GM23338 (cell line): Measurements from ENCODE around the gene DAPK1. TPM values are rescaled to one million over a fixed set of nuclear protein-coding genes. Genes with fewer than 3 reads are reported as not detected.

Experiments used
- ATAC-seq: fragments of 200-7000 bp; cut with Tn5 transposase; 3 replicates; pipeline ENCODE4 v1.9.1; 2020
- DNase-seq: peaks from one replicate; pipeline ENCODE4 v3.0.0-alpha.2; 2015; ENCODE audit warnings: low spot score
- H2AFZ ChIP-seq: fragments of 200-600 bp; sonication (generic); 2 replicates; pipeline ENCODE4 v1.8.0; 2016; ENCODE audit warnings: antibody characterized with exemption, mild to moderate bottlenecking, moderate library complexity
- H3F3A ChIP-seq: fragments of 200-600 bp; sonication (generic); replicated peaks from 2 replicates; pipeline ENCODE4 v1.8.0; 2017; ENCODE audit warnings: antibody characterized with exemption, mixed run types, low read depth
- H3K27ac ChIP-seq: fragments of 200-600 bp; sonication (generic); 2 replicates; pipeline ENCODE4 v1.6.1; 2016; ENCODE audit warnings: low read depth
- H3K27me3 ChIP-seq: fragments of 200-600 bp; sonication (generic); 2 replicates; pipeline ENCODE4 v1.8.0; 2016; ENCODE audit warnings: mild to moderate bottlenecking, mixed run types, moderate library complexity; ENCODE audit not compliant: insufficient read depth
- H3K36me3 ChIP-seq: fragments of 200-600 bp; sonication (generic); 2 replicates; pipeline ENCODE4 v1.8.0; 2016; ENCODE audit warnings: mild to moderate bottlenecking; ENCODE audit not compliant: insufficient read depth
- H3K4me1 ChIP-seq: fragments of 200-600 bp; sonication (generic); 2 replicates; pipeline ENCODE4 v1.8.0; 2016; ENCODE audit warnings: mild to moderate bottlenecking, moderate library complexity; ENCODE audit not compliant: insufficient read depth
- H3K4me2 ChIP-seq: fragments of 200-600 bp; sonication (generic); 2 replicates; pipeline ENCODE4 v1.7.1; 2017; ENCODE audit warnings: mixed run types
- H3K4me3 ChIP-seq: fragments of 200-600 bp; sonication (generic); 2 replicates; pipeline ENCODE4 v1.6.1; 2016; ENCODE audit warnings: mixed run types
- H3K79me2 ChIP-seq: fragments of 200-600 bp; sonication (generic); replicated peaks from 2 replicates; pipeline ENCODE4 v1.8.0; 2017; ENCODE audit warnings: mild to moderate bottlenecking; ENCODE audit not compliant: insufficient read depth
- H3K9me2 ChIP-seq: fragments of 200-600 bp; sonication (generic); 2 replicates; pipeline ENCODE4 v1.8.0; 2017; ENCODE audit not compliant: insufficient read depth
- H4K20me1 ChIP-seq: fragments of 200-600 bp; sonication (generic); replicated peaks from 2 replicates; pipeline ENCODE4 v1.8.0; 2017; ENCODE audit warnings: mild to moderate bottlenecking; ENCODE audit not compliant: insufficient read depth
- H3K27ac Mint-ChIP-seq: 2 replicates; pipeline ENCODE4 v1.8.0; 2020; ENCODE audit warnings: inconsistent platforms, mild to moderate bottlenecking, moderate library complexity, mixed read lengths
- H3K27me3 Mint-ChIP-seq: 3 replicates; pipeline ENCODE4 v1.8.0; 2022; ENCODE audit warnings: low read depth, mild to moderate bottlenecking, moderate library complexity, mixed read lengths, inconsistent platforms; ENCODE audit not compliant: insufficient read depth, poor library complexity
- H3K36me3 Mint-ChIP-seq: 3 replicates; pipeline ENCODE4 v1.8.0; 2021; ENCODE audit warnings: low read depth, mild to moderate bottlenecking, inconsistent platforms, moderate library complexity, mixed read lengths
- H3K4me1 Mint-ChIP-seq: 3 replicates; pipeline ENCODE4 v1.8.0; 2020; ENCODE audit warnings: mild to moderate bottlenecking, inconsistent platforms, mixed read lengths
- H3K4me3 Mint-ChIP-seq: 3 replicates; pipeline ENCODE4 v1.8.0; 2021; ENCODE audit warnings: moderate library complexity, mild to moderate bottlenecking, inconsistent platforms, mixed read lengths
- H3K9me3 Mint-ChIP-seq: 3 replicates; pipeline ENCODE4 v1.8.0; 2020; ENCODE audit warnings: moderate library complexity, mild to moderate bottlenecking, inconsistent platforms, mixed read lengths
- EZH2 ChIP-seq: fragments of 200-600 bp; sonication (generic); IDR thresholded peaks from one replicate; pipeline ENCODE4 v1.8.0; 2017; ENCODE audit warnings: antibody characterized with exemption, mild to moderate bottlenecking, low read depth; ENCODE audit not compliant: unreplicated experiment
- NANOG ChIP-seq: IDR thresholded peaks from 2 replicates; pipeline ENCODE4 v1.6.1; 2016; ENCODE audit warnings: antibody characterized with exemption, borderline replicate concordance
- POLR2AphosphoS5 ChIP-seq: IDR thresholded peaks from 2 replicates; pipeline ENCODE4 v1.6.1; 2016; ENCODE audit warnings: antibody characterized with exemption, low read depth
- STAT1 ChIP-seq: IDR thresholded peaks from one replicate; pipeline ENCODE4 v1.6.1; 2016; ENCODE audit warnings: antibody characterized with exemption; ENCODE audit not compliant: unreplicated experiment
- ZNF114 ChIP-seq: fragments of 250-450 bp; sonication (Bioruptor Pico); IDR thresholded peaks from 2 replicates; pipeline ENCODE4 v1.5.0; 2020; ENCODE audit warnings: mild to moderate bottlenecking, moderate library complexity
- ZNF462 ChIP-seq: fragments of 250-450 bp; sonication (Bioruptor Pico); IDR thresholded peaks from 2 replicates; pipeline ENCODE4 v1.5.0; 2020; ENCODE audit warnings: mild to moderate bottlenecking, moderate library complexity
- polyA plus RNA-seq: library from polyadenylated mRNA; unstranded; fragments of >200 nt; fragmentation: Nextera tagmentation; extraction: Ambion mirVana; gene quantifications from 2 replicates; pipeline ENCODE4 v1.2.1, GENCODE V29; 2016
- total RNA-seq: library from RNA; depleted of rRNA; stranded (reverse); fragments of >200 nt; shearing (Covaris generic); gene quantifications from 2 replicates; pipeline ENCODE4 v1.2.3, GENCODE V29; 2014
- TF ChIP-seq, protein P1 (sequence below): IDR thresholded peaks from 2 replicates; pipeline ENCODE4 v1.6.1; 2016; ENCODE audit warnings: antibody characterized with exemption
- TF ChIP-seq, protein P2 (sequence below): IDR thresholded peaks from one replicate; pipeline ENCODE4 v1.6.1; 2018; ENCODE audit warnings: antibody characterized with exemption; ENCODE audit not compliant: unreplicated experiment

DAPK1 gene
- total and polyA plus RNA-seq, 2 experiments from 2014 or later: 37.0 to 134 TPM

DNA sequence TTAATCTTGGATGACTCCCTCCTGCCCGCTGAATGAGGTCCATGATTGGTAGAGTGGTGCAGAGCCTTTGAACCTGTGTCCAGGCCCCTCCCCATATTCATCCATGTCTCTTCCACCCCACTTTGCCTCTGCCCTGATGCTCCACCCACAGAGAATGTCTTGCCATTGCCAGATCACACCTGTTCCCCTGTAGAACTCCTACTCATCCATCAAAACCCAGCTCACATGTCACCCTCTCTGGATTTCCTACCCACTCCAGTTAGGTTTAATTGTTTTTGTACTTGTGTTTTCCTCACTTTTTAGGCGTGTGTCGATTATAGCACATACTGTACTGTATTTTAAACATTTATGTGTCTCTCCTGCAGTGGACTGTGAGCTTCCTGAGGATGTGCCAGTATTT lies 121.3 kb downstream of the DAPK1 start:
- Histone ChIP-seq H3K9me2 (0 out of 2 replicates have a peak, but pooled peaks cover 14% of the 10 kb centered on the region), H3K4me3 (no peak overlapping the region), H3F3A (no peaks in the 10 kb centered on the region), H3K79me2 (peaks cover 37% of the 10 kb centered on the region), H3K27ac (no peak overlapping the region), H2AFZ (no peak overlapping the region), H3K4me2 (no peak overlapping the region), H3K27me3 (no peaks in the 10 kb centered on the region), H3K4me1 (0 out of 2 replicates have a peak, but pooled peaks cover 5% of the 10 kb centered on the region), H4K20me1 (peaks cover 22% of the 10 kb centered on the region), H3K36me3 (0 out of 2 replicates have a peak, but pooled peaks cover 4% of the 10 kb centered on the region)
- Mint-ChIP-seq H3K9me3 (no peaks in the 10 kb centered on the region), H3K36me3 (peaks cover 80% of the 10 kb centered on the region), H3K4me3 (no peak overlapping the region), H3K27ac (no peak overlapping the region), H3K27me3 (peaks cover 10% of the 10 kb centered on the region), H3K4me1 (peaks cover 38% of the 10 kb centered on the region)
- no peak for DNase-seq
- no peak for ATAC-seq
- TF ChIP-seq STAT1 (no peak), EZH2 (no peak), POLR2AphosphoS5 (no peak), NANOG (no peak), ZNF114 (CRISPR knock-in tag) (no peak)
- TF ChIP-seq, protein P1, sequence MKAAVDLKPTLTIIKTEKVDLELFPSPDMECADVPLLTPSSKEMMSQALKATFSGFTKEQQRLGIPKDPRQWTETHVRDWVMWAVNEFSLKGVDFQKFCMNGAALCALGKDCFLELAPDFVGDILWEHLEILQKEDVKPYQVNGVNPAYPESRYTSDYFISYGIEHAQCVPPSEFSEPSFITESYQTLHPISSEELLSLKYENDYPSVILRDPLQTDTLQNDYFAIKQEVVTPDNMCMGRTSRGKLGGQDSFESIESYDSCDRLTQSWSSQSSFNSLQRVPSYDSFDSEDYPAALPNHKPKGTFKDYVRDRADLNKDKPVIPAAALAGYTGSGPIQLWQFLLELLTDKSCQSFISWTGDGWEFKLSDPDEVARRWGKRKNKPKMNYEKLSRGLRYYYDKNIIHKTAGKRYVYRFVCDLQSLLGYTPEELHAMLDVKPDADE: no peak
- TF ChIP-seq, protein P2, sequence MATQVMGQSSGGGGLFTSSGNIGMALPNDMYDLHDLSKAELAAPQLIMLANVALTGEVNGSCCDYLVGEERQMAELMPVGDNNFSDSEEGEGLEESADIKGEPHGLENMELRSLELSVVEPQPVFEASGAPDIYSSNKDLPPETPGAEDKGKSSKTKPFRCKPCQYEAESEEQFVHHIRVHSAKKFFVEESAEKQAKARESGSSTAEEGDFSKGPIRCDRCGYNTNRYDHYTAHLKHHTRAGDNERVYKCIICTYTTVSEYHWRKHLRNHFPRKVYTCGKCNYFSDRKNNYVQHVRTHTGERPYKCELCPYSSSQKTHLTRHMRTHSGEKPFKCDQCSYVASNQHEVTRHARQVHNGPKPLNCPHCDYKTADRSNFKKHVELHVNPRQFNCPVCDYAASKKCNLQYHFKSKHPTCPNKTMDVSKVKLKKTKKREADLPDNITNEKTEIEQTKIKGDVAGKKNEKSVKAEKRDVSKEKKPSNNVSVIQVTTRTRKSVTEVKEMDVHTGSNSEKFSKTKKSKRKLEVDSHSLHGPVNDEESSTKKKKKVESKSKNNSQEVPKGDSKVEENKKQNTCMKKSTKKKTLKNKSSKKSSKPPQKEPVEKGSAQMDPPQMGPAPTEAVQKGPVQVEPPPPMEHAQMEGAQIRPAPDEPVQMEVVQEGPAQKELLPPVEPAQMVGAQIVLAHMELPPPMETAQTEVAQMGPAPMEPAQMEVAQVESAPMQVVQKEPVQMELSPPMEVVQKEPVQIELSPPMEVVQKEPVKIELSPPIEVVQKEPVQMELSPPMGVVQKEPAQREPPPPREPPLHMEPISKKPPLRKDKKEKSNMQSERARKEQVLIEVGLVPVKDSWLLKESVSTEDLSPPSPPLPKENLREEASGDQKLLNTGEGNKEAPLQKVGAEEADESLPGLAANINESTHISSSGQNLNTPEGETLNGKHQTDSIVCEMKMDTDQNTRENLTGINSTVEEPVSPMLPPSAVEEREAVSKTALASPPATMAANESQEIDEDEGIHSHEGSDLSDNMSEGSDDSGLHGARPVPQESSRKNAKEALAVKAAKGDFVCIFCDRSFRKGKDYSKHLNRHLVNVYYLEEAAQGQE: no peak

DNA sequence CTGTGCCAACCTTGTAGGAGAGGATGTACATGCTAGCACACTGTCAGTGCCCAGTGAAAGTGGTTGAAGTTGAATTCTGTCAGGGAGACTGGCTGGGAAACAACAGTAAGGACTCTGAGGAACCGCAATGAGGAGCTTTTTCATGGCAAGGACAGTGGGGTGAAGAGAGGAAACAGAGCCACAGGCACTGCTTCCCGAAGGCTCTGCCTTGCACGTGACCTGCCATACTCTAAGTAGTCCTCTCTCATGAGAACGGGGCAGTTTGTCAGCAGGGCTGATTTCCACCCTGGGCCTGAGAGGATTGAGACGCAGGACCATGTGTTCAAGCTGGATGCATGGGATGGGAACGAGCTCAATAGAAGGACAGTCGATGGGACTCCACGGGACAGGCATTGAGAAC lies 121.7 kb downstream of the DAPK1 start:
- ATAC-seq (no peak), DNase-seq (no peak)
- H3K27me3 ChIP-seq: no peaks in the 10 kb centered on the region
- Mint-ChIP-seq H3K4me3 (no peak overlapping the region), H3K36me3 (peaks cover 79% of the 10 kb centered on the region), H3K27ac (no peak overlapping the region), H3K27me3 (peaks cover 10% of the 10 kb centered on the region), H3K9me3 (no peaks in the 10 kb centered on the region), H3K4me1 (peaks cover 38% of the 10 kb centered on the region)
- no peaks in the 10 kb centered on the region for H3F3A ChIP-seq
- no peak overlapping the region for H3K4me2 ChIP-seq
- no peak overlapping the region for H3K27ac ChIP-seq
- H3K36me3 ChIP-seq: 0 out of 2 replicates have a peak, but pooled peaks cover 4% of the 10 kb centered on the region
- 0 out of 2 replicates have a peak, but pooled peaks cover 5% of the 10 kb centered on the region for H3K4me1 ChIP-seq
- H3K9me2 ChIP-seq: 0 out of 2 replicates have a peak, but pooled peaks cover 14% of the 10 kb centered on the region
- TF ChIP-seq ZNF462 (CRISPR knock-in tag) (no peak), NANOG (no peak)
- peaks cover 24% of the 10 kb centered on the region for H4K20me1 ChIP-seq
- no peak overlapping the region for H2AFZ ChIP-seq
- no peak overlapping the region for H3K4me3 ChIP-seq
- peaks cover 38% of the 10 kb centered on the region for H3K79me2 ChIP-seq
